ENCODE results near the gene WSB2. TPM values are rescaled to one million over a fixed set of nuclear protein-coding genes. Genes with fewer than 3 reads are reported as not detected.

Gene WSB2
- total and polyA plus RNA-seq, 9 of the 15 experiments (the other 6 are each of a cell fraction or from before 2014, with no cell fraction given): 31.4 to 77.6 (median 52.6) TPM

DNA sequence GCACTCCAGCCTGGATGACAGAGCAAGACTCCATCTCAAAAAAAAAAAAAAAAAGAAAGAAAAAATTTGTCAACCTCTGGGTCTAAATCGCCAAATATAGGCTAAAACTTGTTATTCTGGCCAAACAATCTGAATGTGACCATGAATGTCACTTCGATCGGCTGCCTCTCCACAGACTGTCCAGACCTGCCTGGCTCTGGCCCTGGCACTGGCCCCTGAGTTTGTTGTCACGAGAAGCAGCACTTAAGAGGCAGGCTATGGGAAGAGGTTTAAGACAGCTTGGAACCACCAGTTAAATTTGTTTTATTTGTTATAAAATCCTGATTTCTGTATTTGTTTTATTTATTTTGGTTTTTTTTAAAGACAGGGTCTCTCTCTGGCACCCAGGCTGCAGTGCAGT, 14.5 kb downstream of the WSB2 start:
- no peak overlapping the region for H3K4me3 ChIP-seq
- FAIRE-seq (no peak), DNase-seq (ENCODE audit: extremely low read depth in 1 of 4, low spot score in 3 of 4) (no peak), ATAC-seq (no peak)
- H3K9ac ChIP-seq (ENCODE audit: insufficient read depth in 1 of 2, low read depth in 2 of 2, low read length in 2 of 2): no peak overlapping the region
- intact Hi-C loops (cut with micrococcal nuclease) (no loop called here), in situ Hi-C loops (cut with MboI) (no loop called here)
- no peak overlapping the region for H2AFZ ChIP-seq (ENCODE audit: low read depth, low read length)
- 90% methylated on average over 4 of the region's 4 CpGs for WGBS (ENCODE audit: insufficient coverage, low coverage, missing lambda C conversion rate)
- BruUV-seq (replicated peaks): no TSS peak
- ChIA-PET POLR2A (interaction anchor here (0.6 to 2.4 kb wide), 3 partner anchors 10 to 13 kb away, joined by 3 to 7 read pairs (median 5); no protein-coding TSS in a partner anchor), CTCF (ENCODE audit: low intra/inter-chr PET ratio) (no interaction called here)
- H4K20me1 ChIP-seq (replicated peaks; ENCODE audit: control insufficient read depth, insufficient read depth, low read length): no peaks in the 10 kb centered on the region
- H3K27me3 ChIP-seq (ENCODE audit: control insufficient read depth in 2 of 2, insufficient read depth in 2 of 2, low read length in 2 of 2): no peaks in the 10 kb centered on the region
- H3K9me1 ChIP-seq (ENCODE audit: control insufficient read depth, insufficient read depth, low read length): peaks cover 3% of the 10 kb centered on the region
- H3K4me2 ChIP-seq (ENCODE audit: insufficient read depth, low read length): no peak overlapping the region
- no peak overlapping the region for H3K27ac ChIP-seq (ENCODE audit: extremely low read depth, low read depth, low read length)
- peaks cover 66% of the 10 kb centered on the region; the same call in 2 of the 3 replicates for H3K36me3 ChIP-seq (ENCODE audit: control insufficient read depth, insufficient read depth, low read length)
- TF ChIP-seq SREBF1 (IDR thresholded peaks at IDR 0.05; ENCODE audit: borderline replicate concordance, low read depth, low read length) (no peak), E2F3 (CRISPR knock-in tag; IDR thresholded peaks at IDR 0.05) (no peak), RBM15 (IDR thresholded peaks at IDR 0.05; ENCODE audit: insufficient read depth, low read length) (no peak), ZNF707 (CRISPR knock-in tag; conservative IDR thresholded peaks at IDR 0.05) (no peak), SMARCC2 (IDR thresholded peaks at IDR 0.05; ENCODE audit: low read depth) (no peak), SP1 (CRISPR knock-in tag; IDR thresholded peaks at IDR 0.05) (no peak), ZNF140 (CRISPR knock-in tag; IDR thresholded peaks at IDR 0.05) (no peak), DPF2 (IDR thresholded peaks at IDR 0.05) (no peak), HSF4 (CRISPR knock-in tag; IDR thresholded peaks at IDR 0.05; ENCODE audit: borderline replicate concordance) (no peak)
- TF ChIP-seq, protein P1, sequence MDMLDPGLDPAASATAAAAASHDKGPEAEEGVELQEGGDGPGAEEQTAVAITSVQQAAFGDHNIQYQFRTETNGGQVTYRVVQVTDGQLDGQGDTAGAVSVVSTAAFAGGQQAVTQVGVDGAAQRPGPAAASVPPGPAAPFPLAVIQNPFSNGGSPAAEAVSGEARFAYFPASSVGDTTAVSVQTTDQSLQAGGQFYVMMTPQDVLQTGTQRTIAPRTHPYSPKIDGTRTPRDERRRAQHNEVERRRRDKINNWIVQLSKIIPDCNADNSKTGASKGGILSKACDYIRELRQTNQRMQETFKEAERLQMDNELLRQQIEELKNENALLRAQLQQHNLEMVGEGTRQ (CRISPR knock-in tag; IDR thresholded peaks at IDR 0.05): no peak
- TF ChIP-seq, protein P2, sequence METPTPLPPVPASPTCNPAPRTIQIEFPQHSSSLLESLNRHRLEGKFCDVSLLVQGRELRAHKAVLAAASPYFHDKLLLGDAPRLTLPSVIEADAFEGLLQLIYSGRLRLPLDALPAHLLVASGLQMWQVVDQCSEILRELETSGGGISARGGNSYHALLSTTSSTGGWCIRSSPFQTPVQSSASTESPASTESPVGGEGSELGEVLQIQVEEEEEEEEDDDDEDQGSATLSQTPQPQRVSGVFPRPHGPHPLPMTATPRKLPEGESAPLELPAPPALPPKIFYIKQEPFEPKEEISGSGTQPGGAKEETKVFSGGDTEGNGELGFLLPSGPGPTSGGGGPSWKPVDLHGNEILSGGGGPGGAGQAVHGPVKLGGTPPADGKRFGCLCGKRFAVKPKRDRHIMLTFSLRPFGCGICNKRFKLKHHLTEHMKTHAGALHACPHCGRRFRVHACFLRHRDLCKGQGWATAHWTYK (CRISPR knock-in tag; IDR thresholded peaks at IDR 0.05): no peak
- TF ChIP-seq, protein P3, sequence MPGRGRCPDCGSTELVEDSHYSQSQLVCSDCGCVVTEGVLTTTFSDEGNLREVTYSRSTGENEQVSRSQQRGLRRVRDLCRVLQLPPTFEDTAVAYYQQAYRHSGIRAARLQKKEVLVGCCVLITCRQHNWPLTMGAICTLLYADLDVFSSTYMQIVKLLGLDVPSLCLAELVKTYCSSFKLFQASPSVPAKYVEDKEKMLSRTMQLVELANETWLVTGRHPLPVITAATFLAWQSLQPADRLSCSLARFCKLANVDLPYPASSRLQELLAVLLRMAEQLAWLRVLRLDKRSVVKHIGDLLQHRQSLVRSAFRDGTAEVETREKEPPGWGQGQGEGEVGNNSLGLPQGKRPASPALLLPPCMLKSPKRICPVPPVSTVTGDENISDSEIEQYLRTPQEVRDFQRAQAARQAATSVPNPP (IDR thresholded peaks at IDR 0.05; ENCODE audit: borderline replicate concordance, insufficient read depth, insufficient read length): no peak
- TF ChIP-seq, protein P4, sequence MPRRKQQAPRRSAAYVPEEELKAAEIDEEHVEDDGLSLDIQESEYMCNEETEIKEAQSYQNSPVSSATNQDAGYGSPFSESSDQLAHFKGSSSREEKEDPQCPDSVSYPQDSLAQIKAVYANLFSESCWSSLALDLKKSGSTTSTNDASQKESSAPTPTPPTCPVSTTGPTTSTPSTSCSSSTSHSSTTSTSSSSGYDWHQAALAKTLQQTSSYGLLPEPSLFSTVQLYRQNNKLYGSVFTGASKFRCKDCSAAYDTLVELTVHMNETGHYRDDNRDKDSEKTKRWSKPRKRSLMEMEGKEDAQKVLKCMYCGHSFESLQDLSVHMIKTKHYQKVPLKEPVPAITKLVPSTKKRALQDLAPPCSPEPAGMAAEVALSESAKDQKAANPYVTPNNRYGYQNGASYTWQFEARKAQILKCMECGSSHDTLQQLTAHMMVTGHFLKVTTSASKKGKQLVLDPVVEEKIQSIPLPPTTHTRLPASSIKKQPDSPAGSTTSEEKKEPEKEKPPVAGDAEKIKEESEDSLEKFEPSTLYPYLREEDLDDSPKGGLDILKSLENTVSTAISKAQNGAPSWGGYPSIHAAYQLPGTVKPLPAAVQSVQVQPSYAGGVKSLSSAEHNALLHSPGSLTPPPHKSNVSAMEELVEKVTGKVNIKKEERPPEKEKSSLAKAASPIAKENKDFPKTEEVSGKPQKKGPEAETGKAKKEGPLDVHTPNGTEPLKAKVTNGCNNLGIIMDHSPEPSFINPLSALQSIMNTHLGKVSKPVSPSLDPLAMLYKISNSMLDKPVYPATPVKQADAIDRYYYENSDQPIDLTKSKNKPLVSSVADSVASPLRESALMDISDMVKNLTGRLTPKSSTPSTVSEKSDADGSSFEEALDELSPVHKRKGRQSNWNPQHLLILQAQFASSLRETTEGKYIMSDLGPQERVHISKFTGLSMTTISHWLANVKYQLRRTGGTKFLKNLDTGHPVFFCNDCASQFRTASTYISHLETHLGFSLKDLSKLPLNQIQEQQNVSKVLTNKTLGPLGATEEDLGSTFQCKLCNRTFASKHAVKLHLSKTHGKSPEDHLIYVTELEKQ (CRISPR knock-in tag; IDR thresholded peaks at IDR 0.05): no peak
- no peaks in the 10 kb centered on the region for H3K79me2 ChIP-seq (ENCODE audit: control insufficient read depth, insufficient read depth, low read length)
- no peaks in the 10 kb centered on the region for H3K4me1 ChIP-seq (replicated peaks in 1 of 2; ENCODE audit: control insufficient read depth in 2 of 2, insufficient read depth in 2 of 2, low read length in 2 of 2)
- H3K9me3 ChIP-seq (replicated peaks; ENCODE audit: control insufficient read depth, insufficient read depth, low read depth, low read length): no peaks in the 10 kb centered on the region

Data from K562 (cell line).